GM12878 (cell line): ENCODE results near the gene HMSD. TPM values are rescaled to one million over a fixed set of nuclear protein-coding genes. Genes with fewer than 3 reads are reported as not detected.
A peak's percentile ranks its signal among the peaks of the same experiment; 100 is the strongest.

ENCODE experiments used
- BCL11A ChIP-seq: IDR thresholded peaks from 2 replicates; pipeline ENCODE4 v1.6.1; 2011; ENCODE audit warnings: low read depth, low read length
- BRCA1 ChIP-seq: IDR thresholded peaks from 2 replicates; pipeline ENCODE4 v1.6.1; 2011; ENCODE audit warnings: low read depth, low read length, improper control_type of control experiment
- CBX3 ChIP-seq: fragments of 200-600 bp; sonication (generic); IDR thresholded peaks from 2 replicates; pipeline ENCODE4 v1.6.1; 2016; ENCODE audit warnings: low read depth, borderline replicate concordance
- DPF2 ChIP-seq: fragments of 450-650 bp; IDR thresholded peaks from 2 replicates; pipeline ENCODE4 v1.6.1; 2017; ENCODE audit warnings: mild to moderate bottlenecking
- EED ChIP-seq: sonication (generic); IDR thresholded peaks from 2 replicates; pipeline ENCODE4 v1.6.1; 2016; ENCODE audit warnings: antibody characterized with exemption, low read depth
- EZH2 ChIP-seq: IDR thresholded peaks from 2 replicates; pipeline ENCODE4 v1.6.1; 2012; ENCODE audit warnings: low read depth, mild to moderate bottlenecking, control low read depth, inconsistent platforms, low read length, borderline replicate concordance; ENCODE audit not compliant: control insufficient read depth
- GATAD2B ChIP-seq: fragments of 450-650 bp; conservative IDR thresholded peaks from 2 replicates; pipeline ENCODE4 v1.6.1; 2017; ENCODE audit warnings: low read depth, mild to moderate bottlenecking, moderate library complexity
- HDAC6 ChIP-seq: fragments of 200-600 bp; sonication (generic); IDR thresholded peaks from one replicate; pipeline ENCODE4 v1.8.0; 2017; ENCODE audit warnings: antibody characterized with exemption; ENCODE audit not compliant: unreplicated experiment
- HDGF ChIP-seq: fragments of 450-650 bp; IDR thresholded peaks from 2 replicates; pipeline ENCODE4 v1.6.1; 2016; ENCODE audit warnings: antibody characterized with exemption
- IKZF2 ChIP-seq, 2 experiments: fragments of 450-650 bp; IDR thresholded peaks; 2 replicates each; pipeline ENCODE4 v1.6.1; 2017; ENCODE audit warnings: mild to moderate bottlenecking in 2 of 2, moderate library complexity in 2 of 2
- MEF2A ChIP-seq: IDR thresholded peaks from 2 replicates; pipeline ENCODE4 v1.6.1; 2011; ENCODE audit warnings: low read depth, mild to moderate bottlenecking, low read length, moderate library complexity; ENCODE audit not compliant: insufficient read depth
- MYC ChIP-seq: IDR thresholded peaks from 2 replicates; pipeline ENCODE4 v1.6.1; 2011; ENCODE audit warnings: mild to moderate bottlenecking, low read length, moderate library complexity, inconsistent platforms; ENCODE audit not compliant: insufficient read depth, insufficient replicate concordance, insufficient read length, severe bottlenecking
- NFYB ChIP-seq: IDR thresholded peaks from 2 replicates; pipeline ENCODE4 v1.6.1; 2011; ENCODE audit warnings: low read depth, mild to moderate bottlenecking, low read length, improper control_type of control experiment, moderate library complexity; ENCODE audit not compliant: insufficient read depth
- NR2F1 ChIP-seq: fragments of 450-650 bp; conservative IDR thresholded peaks from 2 replicates; pipeline ENCODE4 v1.6.1; 2017; ENCODE audit warnings: mild to moderate bottlenecking
- RAD51 ChIP-seq: fragments of 450-650 bp; IDR thresholded peaks from 2 replicates; pipeline ENCODE4 v1.6.1; 2016; ENCODE audit warnings: moderate library complexity, mild to moderate bottlenecking, inconsistent platforms
- RUNX3 ChIP-seq: IDR thresholded peaks from 2 replicates; pipeline ENCODE4 v1.6.1; 2012; ENCODE audit warnings: low read length, inconsistent platforms
- SUPT20H ChIP-seq: IDR thresholded peaks from 2 replicates; pipeline ENCODE4 v1.6.1; 2011; ENCODE audit warnings: low read depth, mild to moderate bottlenecking, low read length, moderate library complexity, borderline replicate concordance; ENCODE audit not compliant: control insufficient read depth
- TCF3 ChIP-seq: IDR thresholded peaks from 2 replicates; pipeline ENCODE4 v1.6.1; 2012; ENCODE audit warnings: low read depth, mild to moderate bottlenecking, low read length, borderline replicate concordance; ENCODE audit not compliant: insufficient read depth
- YBX1 ChIP-seq: fragments of 450-650 bp; IDR thresholded peaks from 2 replicates; pipeline ENCODE4 v1.6.1; 2016; ENCODE audit warnings: antibody characterized with exemption
- YY1 ChIP-seq: IDR thresholded peaks from 2 replicates; pipeline ENCODE4 v1.6.1; 2011; ENCODE audit warnings: low read depth, mild to moderate bottlenecking, low read length
- ZBED1 ChIP-seq: IDR thresholded peaks from 2 replicates; pipeline ENCODE4 v1.6.1; 2016; ENCODE audit warnings: borderline replicate concordance
- ZNF24 ChIP-seq: fragments of 450-650 bp; IDR thresholded peaks from 2 replicates; pipeline ENCODE4 v1.6.1; 2017; ENCODE audit warnings: antibody characterized with exemption, mild to moderate bottlenecking
- ZNF274 ChIP-seq: IDR thresholded peaks from one replicate; pipeline ENCODE4 v1.8.0; 2011; ENCODE audit not compliant: insufficient read length, insufficient read depth
- ZSCAN29 ChIP-seq: fragments of 450-650 bp; IDR thresholded peaks from 2 replicates; pipeline ENCODE4 v1.6.1; 2017; ENCODE audit warnings: mild to moderate bottlenecking, moderate library complexity
- polyA plus RNA-seq, 11 experiments: library from polyadenylated mRNA; depleted of rRNA in 4 of 11; unstranded in 6 of 11; stranded (reverse) in 5 of 11; fragments of >200 nt; fragmentation: Nextera tagmentation in 4 of 11; fragmentation: Illumina TruSeq in 1 of 11; extraction: Ambion mirVana in 4 of 11; extraction: Trizol in 1 of 11; gene quantifications; 1 replicate in 1 of 11; 2 replicates in 10 of 11; pipeline versions ENCODE4 v1.2.1 to v1.2.3, GENCODE V29; 2011 to 2016; ENCODE audit warnings: inconsistent platforms in 2 of 11, missing spikeins in 2 of 11, low read depth in 1 of 11
- total RNA-seq, 4 experiments: library from RNA; depleted of rRNA in 3 of 4; stranded (reverse); fragments of >200 nt in 3 of 4; fragmentation: Illumina TruSeq in 1 of 4; extraction: Trizol in 1 of 4; gene quantifications; 2 replicates each; pipeline versions ENCODE4 v1.2.1 to v1.2.3, GENCODE V29; 2013 to 2021
- TF ChIP-seq, protein P1 (sequence below): IDR thresholded peaks from 2 replicates; pipeline ENCODE4 v1.6.1; 2012; ENCODE audit warnings: improper control_type of control experiment, low read depth, low read length; ENCODE audit not compliant: insufficient replicate concordance
- TF ChIP-seq, protein P2 (sequence below): IDR thresholded peaks from 2 replicates; pipeline ENCODE4 v1.6.1; 2012; ENCODE audit warnings: low read depth, low read length, improper control_type of control experiment

The HMSD gene
- total and polyA plus RNA-seq, 10 of the 15 experiments (the other 5 are each of a cell fraction or from before 2014, with no cell fraction given): 11.7 to 83.9 (median 37.8) TPM

GRCh38 chr18:63969942-63970808, 21.1 kb downstream of the HMSD start, which contains the start of gene SERPINB8 (continued):
- TF ChIP-seq, protein P1, sequence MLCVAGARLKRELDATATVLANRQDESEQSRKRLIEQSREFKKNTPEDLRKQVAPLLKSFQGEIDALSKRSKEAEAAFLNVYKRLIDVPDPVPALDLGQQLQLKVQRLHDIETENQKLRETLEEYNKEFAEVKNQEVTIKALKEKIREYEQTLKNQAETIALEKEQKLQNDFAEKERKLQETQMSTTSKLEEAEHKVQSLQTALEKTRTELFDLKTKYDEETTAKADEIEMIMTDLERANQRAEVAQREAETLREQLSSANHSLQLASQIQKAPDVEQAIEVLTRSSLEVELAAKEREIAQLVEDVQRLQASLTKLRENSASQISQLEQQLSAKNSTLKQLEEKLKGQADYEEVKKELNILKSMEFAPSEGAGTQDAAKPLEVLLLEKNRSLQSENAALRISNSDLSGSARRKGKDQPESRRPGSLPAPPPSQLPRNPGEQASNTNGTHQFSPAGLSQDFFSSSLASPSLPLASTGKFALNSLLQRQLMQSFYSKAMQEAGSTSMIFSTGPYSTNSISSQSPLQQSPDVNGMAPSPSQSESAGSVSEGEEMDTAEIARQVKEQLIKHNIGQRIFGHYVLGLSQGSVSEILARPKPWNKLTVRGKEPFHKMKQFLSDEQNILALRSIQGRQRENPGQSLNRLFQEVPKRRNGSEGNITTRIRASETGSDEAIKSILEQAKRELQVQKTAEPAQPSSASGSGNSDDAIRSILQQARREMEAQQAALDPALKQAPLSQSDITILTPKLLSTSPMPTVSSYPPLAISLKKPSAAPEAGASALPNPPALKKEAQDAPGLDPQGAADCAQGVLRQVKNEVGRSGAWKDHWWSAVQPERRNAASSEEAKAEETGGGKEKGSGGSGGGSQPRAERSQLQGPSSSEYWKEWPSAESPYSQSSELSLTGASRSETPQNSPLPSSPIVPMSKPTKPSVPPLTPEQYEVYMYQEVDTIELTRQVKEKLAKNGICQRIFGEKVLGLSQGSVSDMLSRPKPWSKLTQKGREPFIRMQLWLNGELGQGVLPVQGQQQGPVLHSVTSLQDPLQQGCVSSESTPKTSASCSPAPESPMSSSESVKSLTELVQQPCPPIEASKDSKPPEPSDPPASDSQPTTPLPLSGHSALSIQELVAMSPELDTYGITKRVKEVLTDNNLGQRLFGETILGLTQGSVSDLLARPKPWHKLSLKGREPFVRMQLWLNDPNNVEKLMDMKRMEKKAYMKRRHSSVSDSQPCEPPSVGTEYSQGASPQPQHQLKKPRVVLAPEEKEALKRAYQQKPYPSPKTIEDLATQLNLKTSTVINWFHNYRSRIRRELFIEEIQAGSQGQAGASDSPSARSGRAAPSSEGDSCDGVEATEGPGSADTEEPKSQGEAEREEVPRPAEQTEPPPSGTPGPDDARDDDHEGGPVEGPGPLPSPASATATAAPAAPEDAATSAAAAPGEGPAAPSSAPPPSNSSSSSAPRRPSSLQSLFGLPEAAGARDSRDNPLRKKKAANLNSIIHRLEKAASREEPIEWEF: peak; percentile 33
- TF ChIP-seq, protein P2, sequence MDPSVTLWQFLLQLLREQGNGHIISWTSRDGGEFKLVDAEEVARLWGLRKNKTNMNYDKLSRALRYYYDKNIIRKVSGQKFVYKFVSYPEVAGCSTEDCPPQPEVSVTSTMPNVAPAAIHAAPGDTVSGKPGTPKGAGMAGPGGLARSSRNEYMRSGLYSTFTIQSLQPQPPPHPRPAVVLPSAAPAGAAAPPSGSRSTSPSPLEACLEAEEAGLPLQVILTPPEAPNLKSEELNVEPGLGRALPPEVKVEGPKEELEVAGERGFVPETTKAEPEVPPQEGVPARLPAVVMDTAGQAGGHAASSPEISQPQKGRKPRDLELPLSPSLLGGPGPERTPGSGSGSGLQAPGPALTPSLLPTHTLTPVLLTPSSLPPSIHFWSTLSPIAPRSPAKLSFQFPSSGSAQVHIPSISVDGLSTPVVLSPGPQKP: no peak
- TF ChIP-seq IKZF2 (IDR thresholded peaks at IDR 0.05) (peak; percentile 61 to 63; a peak in 2 of 4 replicates), NR2F1 (no peak), MEF2A (no peak), EZH2 (no peak), TCF3 (peak; percentile 56; the same call in 1 of the 2 replicates), ZNF274 (no peak), ZBED1 (peak; percentile 28; the same call in 1 of the 2 replicates), RUNX3 (peak; percentile 31), BCL11A (peak; percentile 11; the same call in 1 of the 2 replicates), HDGF (no peak), SUPT20H (no peak), GATAD2B (peak; percentile 75), YBX1 (no peak), NFYB (peak; percentile 70; the same call in 1 of the 2 replicates), DPF2 (peak; percentile 72; the same call in 1 of the 2 replicates), CBX3 (no peak), MYC (no peak), EED (peak; percentile 55), ZNF24 (no peak), ZSCAN29 (no peak), HDAC6 (no peak), RAD51 (no peak), BRCA1 (no peak), YY1 (peak; percentile 31)
